ENCODE measurements around the gene LIN7A.
"Not testable (repeated sequence)": the region's sequence is repeated elsewhere in the genome, so short reads cannot be mapped to it uniquely, and the experiment has no call there.

The LIN7A gene

DNA sequence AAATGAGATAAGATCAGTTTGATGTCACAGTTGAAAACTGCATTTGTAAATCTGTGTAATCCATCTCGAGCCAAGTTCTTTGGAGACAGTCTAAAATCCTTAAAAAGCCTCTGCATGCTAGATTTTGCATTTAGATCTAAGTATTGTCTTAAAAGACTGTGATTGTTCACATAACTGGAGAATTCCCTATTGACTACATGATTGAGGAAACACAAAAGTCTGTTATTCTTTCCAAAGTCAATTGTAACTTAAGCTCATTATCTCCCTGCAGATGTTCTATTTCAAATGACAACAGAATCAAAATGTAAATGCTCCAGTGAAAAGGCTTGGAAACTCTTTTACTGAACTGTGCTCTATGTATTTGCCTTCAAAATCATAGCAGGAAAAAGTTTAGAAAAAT lies 143.2 kb downstream of the LIN7A start:
- Mint-ChIP-seq H3K27ac (no peak overlapping the region), H3K4me1 (ENCODE audit: low read depth) (no peaks in the 10 kb centered on the region), H3K4me3 (no peak overlapping the region), H3K9me3 (no peaks in the 10 kb centered on the region), H3K27me3 (ENCODE audit: low read depth) (peaks cover 4% of the 10 kb centered on the region), H3K36me3 (ENCODE audit: low read depth) (no peaks in the 10 kb centered on the region)
- no peak for DNase-seq (ENCODE audit: low spot score)

DNA sequence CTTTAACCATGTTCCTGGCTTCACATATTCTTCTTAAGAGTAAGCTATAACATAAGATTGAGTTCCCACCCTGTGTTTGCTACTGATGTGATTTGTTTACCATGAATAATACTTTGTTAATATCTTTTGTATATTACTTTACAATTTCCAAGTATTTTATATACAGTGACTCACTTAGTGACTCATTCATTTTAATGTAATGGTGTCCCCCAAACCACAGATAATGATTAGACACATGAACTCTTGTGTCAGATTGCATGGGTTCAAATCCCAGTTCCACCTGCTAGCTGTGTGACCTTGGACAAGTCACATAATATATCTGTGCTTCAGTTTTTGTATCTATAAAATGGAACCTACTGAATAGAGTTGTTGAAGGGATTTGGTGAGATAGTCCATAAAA lies 144.9 kb downstream of the LIN7A start:
- Mint-ChIP-seq H3K27ac (no peak overlapping the region), H3K4me3 (no peak overlapping the region), H3K36me3 (ENCODE audit: low read depth) (no peaks in the 10 kb centered on the region), H3K9me3 (no peaks in the 10 kb centered on the region), H3K4me1 (ENCODE audit: low read depth) (no peaks in the 10 kb centered on the region), H3K27me3 (ENCODE audit: low read depth) (peaks cover 4% of the 10 kb centered on the region)
- DNase-seq (ENCODE audit: low spot score): no peak

DNA sequence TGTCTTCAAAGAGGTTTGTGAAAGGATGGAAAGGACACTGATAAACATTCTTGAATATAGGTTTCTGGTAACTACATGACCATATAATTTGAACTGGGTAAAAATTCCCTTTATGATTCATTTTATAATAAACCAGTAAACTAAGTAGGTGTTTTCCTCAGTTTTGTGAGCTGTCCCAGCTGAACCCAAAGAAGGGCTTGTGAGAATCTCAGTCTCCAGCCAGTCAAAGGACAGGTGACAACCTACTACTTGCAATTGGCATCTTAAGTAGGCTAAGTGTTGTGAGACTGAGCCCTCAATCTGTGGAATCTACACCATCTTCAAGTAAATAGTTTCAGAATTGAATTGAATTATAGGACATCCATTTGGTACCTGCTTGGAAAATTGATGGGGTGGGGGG lies 145.9 kb downstream of the LIN7A start:
- Mint-ChIP-seq H3K27ac (no peak overlapping the region), H3K4me1 (ENCODE audit: low read depth) (no peaks in the 10 kb centered on the region), H3K36me3 (ENCODE audit: low read depth) (no peaks in the 10 kb centered on the region), H3K4me3 (no peak overlapping the region), H3K27me3 (ENCODE audit: low read depth) (peaks cover 4% of the 10 kb centered on the region), H3K9me3 (no peaks in the 10 kb centered on the region)
- DNase-seq (ENCODE audit: low spot score): no peak

DNA sequence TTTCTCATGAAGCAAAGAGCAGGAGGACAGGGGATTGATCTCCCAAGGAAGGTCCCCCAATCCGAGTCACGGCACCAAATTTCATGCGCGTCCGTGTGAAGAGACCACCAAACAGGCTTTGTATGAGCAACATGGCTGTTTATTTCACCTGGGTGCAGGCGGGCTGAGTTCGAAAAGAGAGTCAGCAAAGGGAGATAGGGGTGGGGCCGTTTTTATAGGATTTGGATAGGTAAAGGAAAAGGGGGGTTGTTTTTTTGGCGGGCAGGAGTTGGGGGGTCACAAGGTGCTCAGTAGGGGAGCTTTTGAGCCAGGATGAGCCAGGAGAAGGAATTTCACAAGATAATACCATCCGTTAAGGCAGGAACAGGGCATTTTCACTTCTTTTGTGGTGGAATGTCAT lies 149.3 kb downstream of the LIN7A start:
- H3K27ac Mint-ChIP-seq; H3K4me1 Mint-ChIP-seq (ENCODE audit: low read depth); DNase-seq (ENCODE audit: low spot score); H3K9me3 Mint-ChIP-seq; H3K4me3 Mint-ChIP-seq; H3K27me3 Mint-ChIP-seq (ENCODE audit: low read depth); H3K36me3 Mint-ChIP-seq (ENCODE audit: low read depth): not testable (repeated sequence)

DNA sequence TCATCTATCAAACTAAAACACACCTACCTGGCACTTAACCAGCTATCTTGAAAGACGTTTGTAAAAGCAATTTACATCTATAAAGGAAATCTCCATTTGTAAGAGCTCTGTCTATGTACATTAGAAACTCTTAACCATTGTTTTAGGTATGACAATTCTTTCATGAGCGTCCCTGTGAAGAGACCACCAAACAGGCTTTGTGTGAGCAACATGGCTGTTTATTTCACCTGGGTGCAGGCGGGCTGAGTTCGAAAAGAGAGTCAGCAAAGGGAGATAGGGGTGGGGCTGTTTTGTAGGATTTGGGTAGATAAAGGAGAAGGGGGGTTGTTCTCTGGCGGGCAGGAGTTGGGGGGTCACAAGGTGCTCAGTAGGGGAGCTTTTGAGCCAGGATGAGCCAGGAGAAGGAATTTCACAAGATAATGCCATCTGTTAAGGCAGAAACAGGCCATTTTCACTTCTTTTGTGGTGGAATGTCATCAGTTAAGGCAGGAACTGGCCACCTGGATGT lies 154.7 kb downstream of the LIN7A start:
- DNase-seq (ENCODE audit: low spot score); H3K9me3 Mint-ChIP-seq; H3K27ac Mint-ChIP-seq; H3K27me3 Mint-ChIP-seq (ENCODE audit: low read depth); H3K4me3 Mint-ChIP-seq; H3K36me3 Mint-ChIP-seq (ENCODE audit: low read depth); H3K4me1 Mint-ChIP-seq (ENCODE audit: low read depth): not testable (repeated sequence)

DNA sequence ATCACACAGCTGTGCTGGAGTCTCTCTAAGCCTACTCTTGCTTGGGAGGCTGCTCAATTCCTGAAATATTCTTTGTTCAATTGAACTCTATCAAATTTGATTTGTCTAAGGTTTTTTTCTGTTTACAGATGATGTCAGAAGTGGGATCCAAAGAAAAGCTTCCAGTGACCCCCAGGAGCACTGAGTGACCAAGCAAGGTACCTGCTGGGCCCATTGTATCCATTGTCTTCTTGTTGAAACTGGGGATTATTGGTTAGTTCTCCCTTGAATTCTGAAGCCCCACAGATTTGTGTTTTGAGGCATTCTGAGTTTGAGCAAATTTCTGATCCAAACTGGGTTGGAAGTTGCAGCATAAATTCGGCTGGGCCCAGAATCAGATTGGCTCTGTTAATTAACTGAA lies 156.4 kb downstream of the LIN7A start:
- H3K4me3 Mint-ChIP-seq: no peak overlapping the region
- H3K27me3 Mint-ChIP-seq (ENCODE audit: low read depth): no peaks in the 10 kb centered on the region
- no peak for DNase-seq (ENCODE audit: low spot score)
- H3K36me3 Mint-ChIP-seq (ENCODE audit: low read depth): peaks cover 11% of the 10 kb centered on the region
- peaks cover 15% of the 10 kb centered on the region for H3K4me1 Mint-ChIP-seq (ENCODE audit: low read depth)
- H3K9me3 Mint-ChIP-seq: peaks cover 10% of the 10 kb centered on the region
- H3K27ac Mint-ChIP-seq: no peak overlapping the region

DNA sequence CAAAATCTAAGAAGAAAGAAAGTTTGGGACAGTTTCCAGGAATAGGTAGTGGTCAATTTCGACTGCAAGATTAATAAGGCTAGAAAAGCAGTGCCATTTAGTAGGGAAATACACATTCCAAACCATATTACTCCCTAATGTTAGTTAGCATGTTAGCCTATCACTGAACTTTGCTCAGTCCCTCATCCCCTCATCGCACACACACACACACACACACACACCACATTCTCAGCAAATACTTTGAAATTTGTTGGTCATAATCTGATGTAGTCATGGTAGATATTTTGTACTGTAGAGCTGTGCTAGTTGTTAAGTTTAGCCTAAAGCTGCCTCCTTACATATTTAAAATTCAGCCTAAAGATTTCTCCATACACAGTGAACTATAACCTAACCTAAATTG lies 157.0 kb downstream of the LIN7A start:
- Mint-ChIP-seq H3K4me1 (ENCODE audit: low read depth) (peaks cover 15% of the 10 kb centered on the region), H3K27ac (no peak overlapping the region), H3K36me3 (ENCODE audit: low read depth) (peaks cover 11% of the 10 kb centered on the region), H3K4me3 (no peak overlapping the region), H3K9me3 (peaks cover 15% of the 10 kb centered on the region), H3K27me3 (ENCODE audit: low read depth) (no peaks in the 10 kb centered on the region)
- DNase-seq (ENCODE audit: low spot score): no peak

DNA sequence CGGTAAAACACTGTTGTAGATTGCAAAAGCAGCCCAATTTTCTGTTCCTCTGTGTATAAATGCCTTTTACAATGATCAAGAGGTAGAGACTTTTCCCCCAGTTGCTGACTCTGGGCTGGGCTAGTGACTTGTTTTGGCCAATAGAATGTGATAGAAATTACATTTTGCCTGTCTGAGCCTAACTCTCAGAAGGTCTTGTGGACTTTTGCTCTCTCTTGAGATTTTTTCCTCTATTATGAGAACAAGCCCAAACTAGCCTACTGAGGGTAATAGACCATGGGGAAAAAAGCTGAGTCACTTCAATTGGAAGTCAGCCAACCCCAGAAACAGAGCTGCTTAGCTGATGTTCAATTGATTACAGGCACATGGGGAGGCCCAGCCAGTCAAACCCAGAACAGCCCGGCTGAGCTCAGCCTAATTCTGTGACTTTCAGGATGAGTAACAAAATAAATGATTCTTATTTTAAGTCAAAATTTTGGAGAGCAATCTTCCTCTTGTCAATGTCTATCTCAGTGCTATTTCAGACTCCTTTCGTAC lies 159.7 kb downstream of the LIN7A start:
- no peak overlapping the region for H3K4me3 Mint-ChIP-seq
- H3K27ac Mint-ChIP-seq: no peak overlapping the region
- H3K4me1 Mint-ChIP-seq (ENCODE audit: low read depth): peaks cover 22% of the 10 kb centered on the region
- peak; percentile 71 for DNase-seq (ENCODE audit: low spot score)
- H3K27me3 Mint-ChIP-seq (ENCODE audit: low read depth): no peaks in the 10 kb centered on the region
- H3K9me3 Mint-ChIP-seq: peaks cover 25% of the 10 kb centered on the region
- H3K36me3 Mint-ChIP-seq (ENCODE audit: low read depth): peaks cover 13% of the 10 kb centered on the region

DNA sequence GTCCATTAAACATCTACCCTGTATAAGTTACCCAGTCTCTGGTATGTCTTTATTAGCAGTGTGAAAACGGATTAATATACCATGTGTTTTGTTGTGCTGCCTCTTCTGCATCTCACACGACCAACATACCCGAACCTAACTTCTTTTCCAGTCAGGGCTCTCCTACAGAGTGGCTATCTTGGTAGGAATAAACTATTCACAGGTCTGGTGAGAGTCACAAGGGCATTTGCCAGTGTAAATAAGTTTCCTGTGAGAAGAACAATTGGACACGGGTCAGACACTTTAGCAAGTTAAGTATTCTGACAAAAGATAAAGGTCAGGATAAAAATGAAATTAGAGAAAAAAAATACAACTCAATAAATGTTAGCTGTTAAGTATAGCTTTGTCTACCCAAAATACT lies 160.1 kb downstream of the LIN7A start:
- H3K36me3 Mint-ChIP-seq (ENCODE audit: low read depth): peaks cover 13% of the 10 kb centered on the region
- no peak overlapping the region for H3K4me3 Mint-ChIP-seq
- H3K9me3 Mint-ChIP-seq: peaks cover 29% of the 10 kb centered on the region
- H3K27me3 Mint-ChIP-seq (ENCODE audit: low read depth): no peaks in the 10 kb centered on the region
- H3K4me1 Mint-ChIP-seq (ENCODE audit: low read depth): peaks cover 22% of the 10 kb centered on the region
- no peak overlapping the region for H3K27ac Mint-ChIP-seq
- DNase-seq (ENCODE audit: low spot score): no peak

DNA sequence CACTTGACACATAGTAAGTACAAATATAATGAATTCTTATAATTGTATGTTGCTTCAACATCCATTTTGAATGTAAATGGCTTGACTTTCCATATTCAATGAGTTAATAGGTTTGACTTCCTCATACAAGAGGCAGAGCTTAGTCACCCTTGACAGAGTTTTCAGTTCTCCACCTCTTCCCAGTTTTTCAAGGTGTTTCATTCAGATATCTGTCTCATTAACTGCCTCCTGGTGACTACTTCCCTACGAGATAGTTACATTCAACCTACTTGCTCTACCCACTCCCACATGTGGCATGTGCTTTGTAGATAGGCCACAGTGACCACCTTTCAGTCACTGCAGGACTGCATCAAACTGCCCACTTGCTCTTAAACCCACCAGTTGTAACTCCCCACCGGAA lies 161.0 kb downstream of the LIN7A start:
- H3K36me3 Mint-ChIP-seq (ENCODE audit: low read depth): peaks cover 13% of the 10 kb centered on the region
- peaks cover 22% of the 10 kb centered on the region for H3K4me1 Mint-ChIP-seq (ENCODE audit: low read depth)
- H3K27ac Mint-ChIP-seq: no peak overlapping the region
- no peak overlapping the region for H3K4me3 Mint-ChIP-seq
- H3K27me3 Mint-ChIP-seq (ENCODE audit: low read depth): no peaks in the 10 kb centered on the region
- DNase-seq (ENCODE audit: low spot score): no peak
- peaks cover 29% of the 10 kb centered on the region for H3K9me3 Mint-ChIP-seq

DNA sequence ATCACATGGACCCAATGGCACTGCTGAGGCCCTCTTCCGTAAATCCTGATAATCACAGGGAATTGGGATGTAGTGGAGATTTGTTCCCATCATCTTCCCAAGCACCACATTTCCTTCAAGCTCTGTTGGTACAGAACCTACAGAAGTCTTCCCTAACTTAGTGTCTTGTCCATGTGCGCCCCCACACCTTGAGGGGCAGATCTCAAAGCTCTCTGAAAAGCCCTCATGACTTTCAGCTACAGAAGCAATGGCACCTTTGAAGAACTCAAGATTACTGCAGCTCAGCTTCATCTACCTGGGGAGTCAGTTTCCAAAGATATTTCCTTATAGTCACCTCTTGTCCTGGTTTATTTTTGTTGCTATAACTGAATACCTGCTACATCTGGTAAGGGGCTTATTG lies 166.8 kb downstream of the LIN7A start:
- Mint-ChIP-seq H3K4me1 (ENCODE audit: low read depth) (peaks cover 7% of the 10 kb centered on the region), H3K36me3 (ENCODE audit: low read depth) (peaks cover 2% of the 10 kb centered on the region), H3K27me3 (ENCODE audit: low read depth) (no peaks in the 10 kb centered on the region), H3K4me3 (no peak overlapping the region), H3K27ac (no peak overlapping the region), H3K9me3 (peaks cover 16% of the 10 kb centered on the region)
- no peak for DNase-seq (ENCODE audit: low spot score)

DNA sequence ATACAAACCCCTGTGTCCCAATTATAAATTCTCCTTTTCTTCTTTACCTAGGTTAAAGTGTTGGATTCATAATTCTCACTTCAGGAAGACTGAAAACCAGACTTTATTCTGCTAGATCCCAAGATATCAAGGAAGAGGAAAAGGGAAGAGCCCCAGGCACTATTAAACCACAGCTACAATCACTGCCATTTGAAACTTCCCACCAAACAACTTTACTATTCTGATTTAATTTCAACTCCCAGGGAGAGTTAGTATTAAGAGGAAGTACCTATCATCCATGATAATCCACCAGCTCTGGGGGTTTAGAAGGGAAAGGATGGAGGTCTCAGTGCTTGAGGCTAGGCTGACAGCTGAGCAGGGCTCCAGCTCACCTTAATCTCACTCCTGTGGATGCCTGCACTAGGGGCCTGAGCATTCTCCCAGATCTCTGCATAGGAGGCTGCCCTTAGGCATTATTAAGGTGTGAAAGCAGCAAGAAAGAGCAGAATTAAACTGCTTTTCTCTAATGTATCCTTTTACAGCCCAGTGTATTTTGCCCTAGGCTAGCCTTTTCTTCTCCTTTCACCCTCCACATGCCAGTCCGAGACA lies 168.1 kb downstream of the LIN7A start:
- no peak for DNase-seq (ENCODE audit: low spot score)

DNA sequence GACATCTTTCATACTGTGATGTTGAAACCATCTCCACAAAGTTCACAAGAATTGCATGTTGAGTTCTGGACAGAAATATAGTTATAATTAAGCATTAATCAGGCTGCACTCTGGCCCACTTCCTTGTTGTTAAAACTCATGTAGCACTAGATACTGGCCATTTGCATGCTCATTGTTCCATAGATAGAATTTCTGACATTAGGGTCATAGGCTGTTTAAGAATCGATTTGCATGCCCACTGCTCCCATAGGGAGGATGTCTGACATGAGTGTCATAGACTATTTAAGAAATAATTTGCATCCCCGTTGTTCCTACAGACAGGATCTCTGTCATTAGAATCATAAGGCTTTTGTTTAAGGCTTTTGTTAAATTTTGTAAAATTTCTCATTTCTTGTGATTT lies 170.8 kb downstream of the LIN7A start:
- no peaks in the 10 kb centered on the region for H3K9me3 Mint-ChIP-seq
- H3K4me1 Mint-ChIP-seq (ENCODE audit: low read depth): no peaks in the 10 kb centered on the region
- H3K27me3 Mint-ChIP-seq (ENCODE audit: low read depth): no peaks in the 10 kb centered on the region
- H3K36me3 Mint-ChIP-seq (ENCODE audit: low read depth): no peaks in the 10 kb centered on the region
- no peak for DNase-seq (ENCODE audit: low spot score)
- no peak overlapping the region for H3K4me3 Mint-ChIP-seq
- H3K27ac Mint-ChIP-seq: no peak overlapping the region

More for the DNA sequence above, 168.1 kb downstream of the LIN7A start:
- no peaks in the 10 kb centered on the region for H3K27me3 Mint-ChIP-seq (ENCODE audit: low read depth)
- peaks cover 7% of the 10 kb centered on the region for H3K4me1 Mint-ChIP-seq (ENCODE audit: low read depth)
- peaks cover 11% of the 10 kb centered on the region for H3K9me3 Mint-ChIP-seq
- no peak overlapping the region for H3K27ac Mint-ChIP-seq
- no peak overlapping the region for H3K4me3 Mint-ChIP-seq
- H3K36me3 Mint-ChIP-seq (ENCODE audit: low read depth): peaks cover 2% of the 10 kb centered on the region

DNA sequence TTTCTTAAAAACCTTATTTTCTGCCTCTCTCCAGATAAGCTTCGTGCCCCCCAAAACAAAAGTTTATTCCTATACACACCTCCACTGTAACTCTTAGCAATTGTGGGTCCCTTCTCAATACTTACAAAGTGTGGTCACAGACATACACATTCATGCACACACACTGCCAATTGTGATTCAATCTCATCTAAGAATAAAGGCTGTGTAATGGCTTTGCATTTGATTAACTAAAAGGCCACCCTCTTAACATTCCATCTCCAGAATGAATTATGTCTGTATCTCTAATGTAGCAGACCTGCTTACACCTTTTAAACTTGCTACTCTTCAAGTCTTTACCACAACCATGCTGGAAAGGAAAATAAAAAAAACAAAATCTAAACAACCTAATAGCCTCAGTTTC lies 171.5 kb downstream of the LIN7A start:
- Mint-ChIP-seq H3K9me3 (no peaks in the 10 kb centered on the region), H3K4me3 (no peak overlapping the region), H3K27ac (no peak overlapping the region), H3K4me1 (ENCODE audit: low read depth) (no peaks in the 10 kb centered on the region), H3K36me3 (ENCODE audit: low read depth) (no peaks in the 10 kb centered on the region), H3K27me3 (ENCODE audit: low read depth) (no peaks in the 10 kb centered on the region)
- DNase-seq (ENCODE audit: low spot score): no peak

DNA sequence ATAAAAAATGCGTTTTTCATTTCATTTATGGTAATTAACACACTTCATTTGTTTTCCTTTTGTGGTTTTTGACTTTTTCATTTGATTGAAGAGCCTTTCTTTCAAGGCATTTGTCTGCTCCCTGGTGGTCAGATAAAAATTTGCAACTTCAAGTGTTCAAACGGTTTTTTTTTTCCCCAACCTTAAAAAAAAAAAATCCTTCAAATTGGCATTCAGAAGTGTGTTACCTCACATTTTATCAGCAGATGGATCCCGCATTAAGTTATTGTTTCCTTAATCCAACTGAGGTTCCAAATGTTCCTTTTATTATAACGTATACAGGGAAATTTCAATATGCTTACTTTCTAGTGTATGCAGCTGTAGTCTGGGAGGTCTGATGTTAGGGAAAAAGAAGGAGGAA lies 173.9 kb downstream of the LIN7A start:
- no peaks in the 10 kb centered on the region for H3K4me1 Mint-ChIP-seq (ENCODE audit: low read depth)
- DNase-seq (ENCODE audit: low spot score): no peak
- H3K4me3 Mint-ChIP-seq: no peak overlapping the region
- no peak overlapping the region for H3K27ac Mint-ChIP-seq
- no peaks in the 10 kb centered on the region for H3K9me3 Mint-ChIP-seq
- H3K27me3 Mint-ChIP-seq (ENCODE audit: low read depth): no peaks in the 10 kb centered on the region
- no peaks in the 10 kb centered on the region for H3K36me3 Mint-ChIP-seq (ENCODE audit: low read depth)
